HL-60 (cell line): ENCODE data around the gene SLC24A1.

ENCODE experiments used
- DNase-seq, 2 experiments: peaks; one replicate each; pipeline ENCODE4 v3.0.0-alpha.2; 2010 to 2020; ENCODE audit warnings: low read depth in 1 of 2, low spot score in 1 of 2
- H3K27ac ChIP-seq: fragments of 250-450 bp; sonication (Bioruptor Pico); replicated peaks from 2 replicates; pipeline ENCODE4 v1.5.1; 2020; ENCODE audit warnings: mild to moderate bottlenecking, moderate library complexity
- H3K27me3 ChIP-seq: fragments of 250-450 bp; sonication (Bioruptor Pico); 2 replicates; pipeline ENCODE4 v1.5.1; 2021; ENCODE audit warnings: mild to moderate bottlenecking, moderate library complexity; ENCODE audit not compliant: insufficient read depth, poor library complexity, severe bottlenecking
- H3K4me3 ChIP-seq: replicated peaks from 2 replicates; pipeline ENCODE4 v1.5.1; 2011; ENCODE audit warnings: mild to moderate bottlenecking, control low read depth, low read length; ENCODE audit not compliant: insufficient read depth
- CTCF ChIP-seq: IDR thresholded peaks from one replicate; pipeline ENCODE4 v1.5.1; 2011; ENCODE audit warnings: low read length, control low read depth, inconsistent platforms; ENCODE audit not compliant: insufficient read depth
- GABPA ChIP-seq: IDR thresholded peaks from 2 replicates; pipeline ENCODE4 v1.6.1; 2012; ENCODE audit warnings: low read depth
- POLR2AphosphoS5 ChIP-seq: IDR thresholded peaks from 2 replicates; pipeline ENCODE4 v1.6.1; 2012; ENCODE audit warnings: low read depth
- REST ChIP-seq: IDR thresholded peaks from 2 replicates; pipeline ENCODE4 v1.6.1; 2012; ENCODE audit warnings: low read depth; ENCODE audit not compliant: insufficient replicate concordance
- SPI1 ChIP-seq: IDR thresholded peaks from 2 replicates; pipeline ENCODE4 v1.6.1; 2012; ENCODE audit warnings: low read depth, mild to moderate bottlenecking, borderline replicate concordance

SLC24A1 gene

GRCh38 chr15:65653801-65654521 is 32.2 kb downstream of the SLC24A1 start:
- Histone ChIP-seq H3K27me3 (no peaks in the 10 kb centered on the region), H3K4me3 (no peak overlapping the region), H3K27ac (no peak overlapping the region)
- no peak for TF ChIP-seq SPI1
- DNase-seq, result no peak

GRCh38 chr15:65655026-65655425 is 33.3 kb downstream of the SLC24A1 start:
- H3K27me3 ChIP-seq, result no peaks in the 10 kb centered on the region
- H3K4me3 ChIP-seq, result no peak overlapping the region
- no peak overlapping the region for H3K27ac ChIP-seq
- DNase-seq, result no peak
- TF ChIP-seq REST, result no peak
- TF ChIP-seq GABPA, result no peak

- TF ChIP-seq GABPA, result no peak
- no peak for TF ChIP-seq SPI1
- no peak for TF ChIP-seq REST
- TF ChIP-seq POLR2AphosphoS5, result no peak
- TF ChIP-seq CTCF, result no peak
- no peak for DNase-seq
- Histone ChIP-seq H3K27me3 (no peaks in the 10 kb centered on the region), H3K4me3 (no peak overlapping the region), H3K27ac (no peak overlapping the region)
These were observed 33.7 kb downstream of the SLC24A1 start for GRCh38 chr15:65655457-65655856.

- Histone ChIP-seq H3K27me3 (no peaks in the 10 kb centered on the region), H3K27ac (no peak overlapping the region), H3K4me3 (no peak overlapping the region)
- DNase-seq, result no peak
- TF ChIP-seq POLR2AphosphoS5 (no peak), CTCF (no peak), SPI1 (no peak), REST (no peak)
These were observed 37.8 kb downstream of the SLC24A1 start for GRCh38 chr15:65659502-65660052.
